ENCODE measurements around the gene NEDD4L. TPM values are rescaled to one million over a fixed set of nuclear protein-coding genes. Genes with fewer than 3 reads are reported as not detected.

Gene NEDD4L
- total and polyA plus RNA-seq, 4 donors, result 40.2 to 308 (median 148) TPM

DNA sequence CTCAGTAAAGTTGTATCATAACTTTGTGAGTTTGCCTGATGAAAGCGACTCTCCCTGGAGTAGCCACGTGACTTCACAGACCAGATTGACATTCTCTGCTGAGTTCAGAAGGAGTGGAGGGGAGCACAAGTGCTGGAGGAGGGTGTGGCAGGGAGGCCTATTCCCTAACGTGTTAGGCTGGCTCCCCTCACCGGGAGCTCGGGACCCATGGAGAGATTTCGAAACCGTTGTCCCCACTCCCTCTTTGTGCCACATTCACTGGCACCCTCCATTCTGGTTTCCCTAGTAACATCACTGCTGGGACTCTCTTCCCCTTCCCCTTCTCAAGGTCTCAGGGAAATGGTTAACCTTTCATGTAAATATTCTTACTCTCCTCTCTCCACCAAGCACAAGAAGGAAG, 304.9 kb downstream of the NEDD4L start:
- Histone ChIP-seq H3K9me3 (ENCODE audit: control insufficient read depth in 4 of 4, insufficient read depth in 3 of 4, low read length in 3 of 4) (no peaks in the 10 kb centered on the region), H3K4me1 (ENCODE audit: control insufficient read depth in 5 of 5, insufficient read depth in 5 of 5, low read length in 5 of 5) (peaks cover 0 to 11% (median under 1%) of the 10 kb centered on the region in 5 donors), H3K4me3 (no peak overlapping the region), H3K9ac (ENCODE audit: insufficient read depth in 1 of 2, low read length in 2 of 2) (no peak overlapping the region), H3K36me3 (ENCODE audit: control insufficient read depth in 4 of 4, insufficient read depth in 4 of 4, low read length in 4 of 4) (peaks cover 4 to 20% (median 9%) of the 10 kb centered on the region in 4 donors), H3K27me3 (ENCODE audit: control insufficient read depth in 3 of 3, insufficient read depth in 3 of 3, low read length in 2 of 3) (no peaks in the 10 kb centered on the region), H3K27ac (ENCODE audit: low read depth in 1 of 2, low read length in 1 of 2) (peak overlapping the region in 1 of 2 donors; percentile 1)
- no peak for DNase-seq
- peak; percentile 36 for ATAC-seq (ENCODE audit: insufficient read depth, low FRiP score)
- WGBS, 2 donors, result 51 to 68% methylated on average over 7 of the region's 7 CpGs
- no peak for TF ChIP-seq CTCF (IDR thresholded peaks at IDR 0.05; ENCODE audit: control extremely low read depth, extremely low read depth)

DNA sequence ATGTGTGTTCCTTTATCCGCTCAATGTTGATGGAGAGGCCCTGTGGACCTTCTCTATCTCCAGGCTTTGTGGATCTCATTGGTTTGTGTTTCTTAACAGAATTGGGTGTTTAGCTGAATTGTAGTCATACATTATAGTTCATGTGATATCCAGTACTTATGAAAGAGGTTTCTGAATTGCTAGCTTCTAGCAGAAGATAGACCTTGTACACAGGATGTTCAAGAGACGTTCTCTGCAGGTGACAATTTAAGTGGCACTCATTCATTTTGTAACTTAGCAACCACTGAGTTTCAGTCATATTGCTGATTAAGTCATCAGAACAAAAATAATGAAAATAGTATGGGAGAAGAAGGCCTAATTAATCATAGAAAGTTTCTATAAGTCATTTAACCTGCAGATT, 305.6 kb downstream of the NEDD4L start:
- Histone ChIP-seq H3K4me1 (ENCODE audit: control insufficient read depth in 5 of 5, insufficient read depth in 5 of 5, low read length in 5 of 5) (peaks cover 0 to 8% (median 0%) of the 10 kb centered on the region in 5 donors), H3K9me3 (ENCODE audit: control insufficient read depth in 4 of 4, insufficient read depth in 3 of 4, low read length in 3 of 4) (no peaks in the 10 kb centered on the region), H3K9ac (ENCODE audit: insufficient read depth in 1 of 2, low read length in 2 of 2) (no peak overlapping the region), H3K4me3 (no peak overlapping the region), H3K36me3 (ENCODE audit: control insufficient read depth in 4 of 4, insufficient read depth in 4 of 4, low read length in 4 of 4) (peaks cover 4 to 20% (median 10%) of the 10 kb centered on the region in 4 donors), H3K27ac (ENCODE audit: low read depth in 1 of 2, low read length in 1 of 2) (no peak overlapping the region), H3K27me3 (ENCODE audit: control insufficient read depth in 3 of 3, insufficient read depth in 3 of 3, low read length in 2 of 3) (no peaks in the 10 kb centered on the region)
- 81 to 88% methylated on average over 2 of the region's 2 CpGs for WGBS, 2 donors
- ATAC-seq (ENCODE audit: insufficient read depth, low FRiP score) (no peak), DNase-seq (no peak)
- TF ChIP-seq CTCF (IDR thresholded peaks at IDR 0.05; ENCODE audit: control extremely low read depth, extremely low read depth), result no peak

GRCh38 chr18:58350526-58350925, 306.5 kb downstream of the NEDD4L start:
- ATAC-seq (ENCODE audit: insufficient read depth, low FRiP score), result no peak
- Histone ChIP-seq H3K27me3 (ENCODE audit: control insufficient read depth in 3 of 3, insufficient read depth in 3 of 3, low read length in 2 of 3) (no peaks in the 10 kb centered on the region), H3K9me3 (ENCODE audit: control insufficient read depth in 4 of 4, insufficient read depth in 3 of 4, low read length in 3 of 4) (no peaks in the 10 kb centered on the region), H3K36me3 (ENCODE audit: control insufficient read depth in 4 of 4, insufficient read depth in 4 of 4, low read length in 4 of 4) (peaks cover 4 to 20% (median 14%) of the 10 kb centered on the region in 4 donors), H3K4me1 (ENCODE audit: control insufficient read depth in 5 of 5, insufficient read depth in 5 of 5, low read length in 5 of 5) (no peaks in the 10 kb centered on the region), H3K4me3 (no peak overlapping the region), H3K9ac (ENCODE audit: insufficient read depth in 1 of 2, low read length in 2 of 2) (no peak overlapping the region), H3K27ac (ENCODE audit: low read depth in 1 of 2, low read length in 1 of 2) (no peak overlapping the region)
- 70 to 85% methylated on average over 5 of the region's 5 CpGs for WGBS, 2 donors
- no peak for TF ChIP-seq CTCF (IDR thresholded peaks at IDR 0.05; ENCODE audit: control extremely low read depth, extremely low read depth)
- peak in 2 of 3 donors; percentile 18 to 61 for DNase-seq

DNA sequence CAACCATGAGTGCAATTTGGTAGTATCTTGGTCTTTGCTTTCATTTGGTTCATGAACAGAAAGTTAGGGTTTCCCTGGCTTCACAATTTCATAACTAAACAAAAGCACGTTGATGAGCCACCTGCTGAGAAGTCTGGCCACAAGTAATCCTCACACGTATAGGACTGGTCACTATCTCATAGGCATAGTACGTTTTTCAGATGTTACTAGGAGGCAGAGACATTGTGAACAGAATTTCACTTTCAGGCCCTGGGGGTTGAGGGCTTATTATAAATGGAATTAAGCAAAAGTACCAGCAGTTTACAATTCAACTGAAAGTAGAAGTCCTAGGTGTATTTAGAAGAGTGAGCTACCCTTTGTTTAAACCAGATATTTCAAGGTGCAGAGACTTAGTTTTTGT, 307.8 kb downstream of the NEDD4L start:
- no peak overlapping the region for H3K9ac ChIP-seq (ENCODE audit: insufficient read depth in 1 of 2, low read length in 2 of 2)
- no peak overlapping the region for H3K4me3 ChIP-seq
- no peaks in the 10 kb centered on the region for H3K4me1 ChIP-seq (ENCODE audit: control insufficient read depth in 5 of 5, insufficient read depth in 5 of 5, low read length in 5 of 5)
- no peak overlapping the region for H3K27ac ChIP-seq (ENCODE audit: low read depth in 1 of 2, low read length in 1 of 2)
- H3K9me3 ChIP-seq (ENCODE audit: control insufficient read depth in 4 of 4, insufficient read depth in 3 of 4, low read length in 3 of 4), result no peaks in the 10 kb centered on the region
- 88 to 93% methylated on average over 3 of the region's 3 CpGs for WGBS, 2 donors
- peaks cover 4 to 20% (median 14%) of the 10 kb centered on the region in 4 donors for H3K36me3 ChIP-seq (ENCODE audit: control insufficient read depth in 4 of 4, insufficient read depth in 4 of 4, low read length in 4 of 4)
- TF ChIP-seq CTCF (IDR thresholded peaks at IDR 0.05; ENCODE audit: control extremely low read depth, extremely low read depth), result no peak
- no peaks in the 10 kb centered on the region for H3K27me3 ChIP-seq (ENCODE audit: control insufficient read depth in 3 of 3, insufficient read depth in 3 of 3, low read length in 2 of 3)
- no peak for ATAC-seq (ENCODE audit: insufficient read depth, low FRiP score)
- DNase-seq, result no peak

Data from lung (tissue), 12 donors.